Measurements from ENCODE around the gene TNFSF10.

Gene TNFSF10

DNA sequence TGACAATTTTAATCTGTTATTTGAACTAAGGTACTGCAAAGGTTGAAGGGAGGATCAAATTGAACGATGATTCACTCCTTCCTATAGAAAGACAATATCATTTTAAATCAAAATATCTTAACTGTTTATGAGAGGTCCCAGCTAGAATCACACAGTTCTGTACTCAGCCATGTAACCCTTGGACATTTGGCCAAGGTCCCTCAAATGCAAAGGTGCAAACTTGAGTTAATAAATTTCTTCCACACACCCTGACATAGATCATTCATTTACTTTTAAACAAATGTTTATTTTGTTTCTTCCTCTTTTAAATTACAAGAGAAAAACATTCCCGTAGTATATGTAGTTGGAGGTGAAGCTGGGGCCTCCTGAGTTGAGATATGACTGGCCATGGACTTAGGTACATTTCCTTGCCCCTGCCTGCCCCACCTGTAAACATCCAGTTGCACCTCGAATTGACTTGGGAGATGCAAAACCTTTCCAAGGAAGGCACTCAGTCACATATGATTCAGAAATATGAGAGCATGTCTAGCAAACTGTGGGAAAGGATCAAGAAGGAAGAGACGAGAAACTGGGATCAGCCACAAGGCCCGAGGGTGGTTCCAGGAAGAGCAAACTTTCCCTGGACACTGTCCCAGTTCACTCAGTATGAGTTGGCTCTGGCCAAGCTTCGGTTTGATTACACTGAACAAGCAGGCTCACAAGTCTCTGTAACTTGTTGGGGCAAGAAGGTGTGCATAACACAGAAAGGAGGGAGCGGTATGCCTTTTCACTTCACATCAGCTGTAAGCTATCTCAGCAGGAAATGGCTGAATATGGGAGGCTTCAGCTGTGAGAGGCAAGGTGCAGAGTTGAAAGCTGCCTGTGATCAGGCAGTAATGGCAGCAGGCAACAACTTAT is 6.7 kb downstream of the TNFSF10 start:
- peak; percentile 55 for DNase-seq (ENCODE audit: low read depth)

DNA sequence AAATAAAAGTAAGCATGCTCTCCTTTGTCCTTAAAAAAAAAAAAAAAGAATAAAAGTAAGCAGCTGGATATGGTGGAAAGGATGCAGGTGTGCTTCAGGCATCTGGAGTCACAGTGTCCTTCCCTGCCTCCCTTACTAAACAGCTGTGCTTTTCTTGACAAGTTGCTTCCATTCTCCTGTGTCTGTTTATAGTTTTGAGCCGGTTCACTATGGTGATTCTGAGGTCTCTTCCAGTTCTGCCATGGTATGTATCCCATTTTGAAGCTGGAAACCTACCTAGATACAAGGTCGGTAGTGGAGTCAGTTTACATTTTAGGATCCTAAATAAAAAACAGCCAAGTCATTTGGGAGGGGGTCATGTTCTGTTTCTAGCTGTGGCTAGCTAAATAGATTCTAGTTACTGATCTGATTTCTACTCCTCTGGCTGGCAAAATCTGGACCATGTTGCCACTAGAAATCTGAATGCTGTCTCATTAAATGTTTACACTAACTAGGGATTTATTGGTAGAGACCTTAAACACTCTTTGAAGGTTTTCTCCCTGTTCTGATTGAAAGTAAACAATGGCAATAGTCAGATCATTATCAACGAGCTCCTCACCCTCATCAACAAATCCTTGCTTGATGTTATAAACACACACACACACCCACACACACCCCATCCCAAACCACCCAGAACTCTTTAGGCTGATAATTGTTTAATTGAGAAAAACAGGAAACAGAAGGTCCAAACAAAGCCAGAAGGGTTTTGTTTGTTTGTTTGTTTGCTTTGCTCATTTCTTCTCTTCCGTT is 7.9 kb downstream of the TNFSF10 start:
- no peak for DNase-seq (ENCODE audit: low read depth)

DNA sequence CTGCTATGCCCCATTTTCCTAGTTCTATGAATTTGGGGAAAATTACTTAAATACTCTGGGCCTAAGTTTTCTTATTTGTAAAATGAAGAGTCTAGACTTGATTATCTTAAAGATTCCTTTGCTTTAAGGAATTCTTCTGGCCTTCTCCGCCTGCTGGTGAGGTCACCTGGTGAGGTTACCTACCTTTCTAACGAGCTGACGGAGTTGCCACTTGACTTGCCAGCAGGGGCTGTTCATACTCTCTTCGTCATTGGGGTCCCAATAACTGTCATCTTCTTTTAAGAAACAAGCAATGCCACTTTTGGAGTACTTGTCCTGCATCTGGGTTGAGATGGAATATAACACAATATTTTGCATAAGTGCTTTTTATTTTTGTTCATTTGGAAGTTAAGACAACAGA is 8.6 kb downstream of the TNFSF10 start:
- DNase-seq (ENCODE audit: low read depth), result no peak

DNA sequence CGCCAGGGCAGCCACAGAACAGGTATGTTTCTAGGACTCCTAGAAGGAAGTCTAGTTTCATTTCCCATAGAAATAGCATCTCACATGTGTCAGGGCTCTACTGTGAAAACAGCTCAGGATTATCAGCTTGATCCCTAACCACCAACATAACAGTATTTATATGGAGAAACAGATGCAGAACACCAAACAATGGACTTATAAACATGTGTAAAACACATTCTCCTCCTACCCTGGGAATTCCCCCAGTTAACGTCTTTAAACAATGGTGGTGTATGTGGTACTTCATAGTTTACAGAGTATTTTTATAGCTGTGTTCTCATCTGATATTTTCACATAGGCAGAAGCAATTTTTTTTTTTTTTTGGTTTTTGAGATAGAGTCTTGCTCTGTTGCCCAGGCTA is 9.7 kb downstream of the TNFSF10 start:
- no peak for DNase-seq (ENCODE audit: low read depth)

DNA sequence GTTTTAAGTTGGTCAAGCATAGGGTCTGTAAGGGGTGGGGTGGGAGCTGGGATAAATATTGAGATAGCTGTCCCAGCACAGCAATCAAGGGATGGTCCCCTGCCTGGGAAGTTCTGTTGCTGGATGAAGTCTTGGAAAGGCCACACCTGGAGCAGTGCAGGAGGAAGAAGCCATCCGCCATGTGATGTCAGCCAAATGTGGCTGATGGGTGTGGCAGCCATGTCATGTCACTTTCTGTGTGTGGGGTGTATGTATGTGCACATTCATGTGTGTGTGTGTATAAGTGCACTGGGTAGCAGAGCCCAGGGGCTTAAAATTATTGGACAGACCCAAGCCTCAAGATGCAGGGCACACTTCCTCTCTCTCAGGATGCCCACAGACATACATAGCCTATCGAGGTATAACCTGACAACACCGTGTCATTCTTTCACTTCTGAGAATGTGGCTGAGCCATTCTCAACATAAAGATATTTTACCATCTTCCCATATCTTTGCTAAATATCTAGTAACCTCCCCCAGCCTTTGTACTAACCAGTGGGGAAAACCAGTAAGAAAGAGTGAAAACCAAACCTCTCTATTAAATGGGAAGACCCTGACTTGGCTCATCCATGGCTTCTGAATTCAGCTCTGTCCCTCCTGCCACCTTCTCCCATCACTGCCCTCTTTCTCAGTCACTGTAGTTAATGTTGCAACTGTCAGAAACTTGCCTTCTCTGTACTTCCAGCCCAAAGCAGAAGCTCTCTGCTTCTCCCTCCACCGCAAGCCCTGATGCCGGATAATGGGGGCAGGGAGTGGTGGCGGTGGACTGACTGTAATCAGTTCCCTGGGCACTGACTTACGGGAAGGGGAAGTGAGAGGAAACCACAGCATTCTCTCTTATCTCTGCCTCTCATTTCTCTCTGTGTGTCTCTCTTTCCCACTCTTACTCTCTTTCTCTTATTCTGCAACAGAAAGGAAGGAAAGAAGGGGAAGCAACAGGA is 11.2 kb downstream of the TNFSF10 start:
- no peak for DNase-seq (ENCODE audit: low read depth)

DNA sequence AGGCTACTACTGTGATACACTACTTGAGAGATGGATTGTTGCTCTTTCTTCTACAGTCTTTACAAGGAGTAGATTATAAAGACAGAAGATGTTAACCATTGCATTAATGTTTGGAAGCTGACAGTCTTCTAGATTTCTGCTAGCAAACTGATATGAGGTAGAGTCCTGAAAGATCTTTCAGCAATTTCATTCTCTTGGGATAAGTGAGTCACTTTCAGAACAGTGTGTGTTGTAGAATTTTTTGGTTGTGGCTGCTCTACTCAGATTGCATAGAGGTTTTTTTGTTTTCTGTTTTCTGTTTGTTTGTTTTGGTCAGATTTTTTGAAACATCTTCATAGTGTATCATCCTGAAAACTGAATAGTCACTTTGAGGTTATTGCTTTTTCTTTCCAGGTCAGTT is 17.1 kb downstream of the TNFSF10 start:
- DNase-seq (ENCODE audit: low read depth), result no peak

DNA sequence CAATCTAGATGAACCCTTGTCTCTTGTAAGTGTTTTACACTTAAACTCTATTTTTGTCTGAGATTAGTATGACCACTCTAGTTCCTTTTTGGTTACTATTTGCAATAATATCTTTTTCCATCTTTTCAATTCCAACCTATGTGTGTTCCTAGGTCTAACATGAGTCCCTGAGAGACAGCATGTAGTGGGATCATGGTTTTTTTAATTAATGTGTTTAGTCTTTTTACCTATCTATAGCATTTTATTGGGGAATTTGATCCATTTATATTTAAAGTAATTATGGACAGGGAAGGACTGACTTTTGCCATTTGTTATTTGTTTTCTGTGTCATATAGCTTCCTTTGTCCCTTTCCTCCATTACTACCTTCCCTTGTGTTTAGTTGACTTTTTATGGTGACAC is 21.7 kb downstream of the TNFSF10 start:
- no peak for DNase-seq (ENCODE audit: low read depth)

DNA sequence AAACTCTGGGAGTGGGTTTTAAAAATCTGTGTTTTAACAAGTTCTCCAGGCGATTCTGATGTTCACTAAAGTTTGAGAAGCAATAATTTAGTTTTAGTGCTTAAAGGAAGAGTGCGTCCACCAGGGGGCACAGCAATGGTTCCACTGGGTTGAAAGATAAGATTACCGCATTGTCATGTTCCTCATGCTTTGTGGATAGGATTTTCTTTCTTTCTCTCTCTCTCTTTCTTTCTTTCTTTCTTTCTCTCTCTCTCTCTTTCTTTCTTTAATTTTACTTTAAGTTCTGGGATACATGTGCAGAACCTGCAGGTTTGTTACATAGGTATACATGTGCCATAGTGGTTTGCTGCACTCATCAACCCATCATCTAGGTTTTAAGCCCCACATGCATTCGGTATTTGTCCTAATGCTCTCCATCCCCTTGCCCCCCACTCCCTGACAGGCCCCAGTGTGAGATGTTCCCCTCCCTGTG is 33.0 kb downstream of the TNFSF10 start:
- DNase-seq (ENCODE audit: low read depth), result peak; percentile 32

DNA sequence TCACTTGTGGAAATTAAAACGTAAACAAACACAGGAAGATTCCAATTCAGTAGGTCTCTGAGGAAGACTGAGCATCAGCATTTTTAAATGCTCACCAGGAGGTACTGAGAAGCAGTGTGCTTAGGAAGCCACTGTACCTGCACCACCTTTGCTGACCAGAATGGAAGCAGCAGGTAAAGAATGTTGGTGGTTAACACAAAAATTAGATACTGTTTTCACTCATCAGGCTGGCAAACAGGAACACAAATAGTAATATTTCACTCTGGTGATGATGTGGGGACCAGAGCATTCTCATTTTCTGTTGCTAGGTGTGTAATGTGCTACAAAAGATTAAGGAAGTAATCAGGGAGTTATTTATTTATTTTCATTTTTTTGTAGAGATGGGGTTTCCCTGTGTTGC is 45.1 kb downstream of the TNFSF10 start:
- DNase-seq (ENCODE audit: low read depth), result no peak

DNA sequence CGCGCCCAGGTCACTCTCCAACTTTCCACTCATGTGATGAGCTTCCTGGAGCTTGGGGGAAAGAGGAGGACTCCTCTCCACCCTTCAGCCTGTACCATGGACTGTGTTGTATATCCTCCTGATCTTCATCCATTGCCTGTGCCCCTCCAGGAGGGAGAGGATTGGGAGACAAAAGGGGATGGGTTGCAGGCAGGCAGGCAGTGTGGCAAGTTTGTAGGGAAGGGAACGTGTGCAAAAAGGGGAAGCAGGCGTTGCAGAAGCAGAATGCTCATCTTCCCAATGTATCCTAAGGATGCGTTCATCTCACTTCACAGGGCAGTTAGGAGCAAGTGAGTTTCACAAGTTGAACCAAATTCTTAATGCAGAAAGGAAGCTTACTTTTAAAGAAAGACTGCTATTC is 46.9 kb downstream of the TNFSF10 start:
- no peak for DNase-seq (ENCODE audit: low read depth)

DNA sequence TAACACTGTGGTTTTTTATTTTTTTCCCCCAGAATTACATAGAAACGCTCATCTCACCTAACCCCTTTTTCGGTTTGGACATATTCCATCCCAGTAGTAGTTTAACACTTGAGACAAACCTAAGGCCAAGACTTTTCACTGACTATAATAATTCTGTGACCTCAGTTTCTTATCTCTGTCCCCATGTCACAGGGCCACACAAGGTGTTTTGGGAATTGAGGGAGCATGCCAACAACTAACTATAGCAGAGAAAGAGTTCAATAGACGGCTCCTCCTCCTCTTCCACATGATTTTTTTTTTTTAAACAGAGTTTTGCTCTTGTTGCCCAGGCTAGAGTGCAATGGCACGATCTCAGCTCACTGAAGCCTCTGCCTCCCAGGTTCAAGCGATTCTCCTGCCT is 47.5 kb downstream of the TNFSF10 start:
- DNase-seq (ENCODE audit: low read depth), result no peak

DNA sequence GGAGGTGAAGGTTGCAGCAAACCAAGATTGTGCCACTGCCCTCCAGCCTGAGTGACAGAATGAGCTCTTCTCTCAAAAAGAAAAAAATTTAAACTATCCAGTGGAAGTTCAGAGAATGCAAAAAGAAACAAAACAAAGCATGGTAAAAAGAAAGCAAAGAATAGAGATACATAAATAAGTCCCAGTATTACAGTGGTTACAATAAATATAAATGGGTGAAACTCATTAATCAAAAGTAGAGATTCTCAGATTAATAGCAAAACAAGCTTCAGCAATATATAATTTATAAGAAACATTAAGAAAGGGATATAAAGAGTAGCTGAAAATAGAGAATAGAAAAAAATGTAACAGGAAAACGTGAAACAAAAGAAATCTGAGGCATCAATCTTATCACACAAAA is 51.3 kb downstream of the TNFSF10 start:
- no peak for DNase-seq (ENCODE audit: low read depth)

DNA sequence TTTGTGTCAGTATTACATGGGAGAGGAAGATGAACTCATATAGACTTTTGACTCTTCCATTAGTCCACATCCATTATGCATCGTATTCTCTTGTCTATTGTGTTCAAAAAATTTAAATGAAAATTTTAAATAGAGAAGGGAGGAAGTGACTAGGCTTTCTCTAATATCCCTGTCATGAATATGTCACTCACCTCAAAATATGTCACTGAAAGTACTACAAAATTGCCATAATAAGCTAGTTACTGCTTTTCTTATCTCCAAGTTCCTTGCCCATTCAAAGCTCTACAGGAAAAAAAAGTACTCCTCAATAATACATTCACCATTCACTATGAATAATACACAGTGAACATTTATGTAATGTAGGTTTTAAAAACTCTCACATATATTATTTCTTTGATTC is 52.6 kb downstream of the TNFSF10 start:
- no peak for DNase-seq (ENCODE audit: low read depth)

DNA sequence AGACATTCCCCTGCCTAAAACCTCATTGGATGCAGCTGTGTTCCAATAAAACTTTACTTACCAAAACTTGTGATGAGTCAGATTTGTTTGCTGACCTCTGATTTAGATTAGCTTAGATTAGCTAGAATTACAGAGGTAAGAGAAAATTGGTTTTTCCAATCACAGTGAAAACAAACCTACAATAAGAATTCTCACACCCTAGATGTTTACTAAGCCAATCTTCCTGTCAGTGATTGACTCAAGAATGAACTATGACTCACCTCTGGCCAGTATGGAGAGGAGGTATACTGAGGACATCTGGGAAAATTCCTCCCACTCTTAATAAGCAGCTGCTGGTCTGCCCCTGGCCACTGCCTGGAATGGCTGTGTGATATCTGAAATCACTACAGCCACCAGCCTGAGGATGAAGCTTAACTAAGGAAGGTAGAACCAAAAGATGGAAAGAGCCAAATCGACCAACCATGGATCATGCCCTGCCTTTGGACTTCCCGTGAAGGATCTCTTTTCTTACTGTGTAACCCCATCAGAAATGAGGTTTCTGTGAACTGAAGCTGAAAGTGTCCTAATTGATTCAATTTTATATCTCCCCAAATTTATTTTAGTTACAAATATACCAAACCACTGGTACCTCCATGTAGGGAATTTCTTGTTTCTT is 55.9 kb downstream of the TNFSF10 start:
- DNase-seq (ENCODE audit: low read depth), result peak; percentile 43

DNA sequence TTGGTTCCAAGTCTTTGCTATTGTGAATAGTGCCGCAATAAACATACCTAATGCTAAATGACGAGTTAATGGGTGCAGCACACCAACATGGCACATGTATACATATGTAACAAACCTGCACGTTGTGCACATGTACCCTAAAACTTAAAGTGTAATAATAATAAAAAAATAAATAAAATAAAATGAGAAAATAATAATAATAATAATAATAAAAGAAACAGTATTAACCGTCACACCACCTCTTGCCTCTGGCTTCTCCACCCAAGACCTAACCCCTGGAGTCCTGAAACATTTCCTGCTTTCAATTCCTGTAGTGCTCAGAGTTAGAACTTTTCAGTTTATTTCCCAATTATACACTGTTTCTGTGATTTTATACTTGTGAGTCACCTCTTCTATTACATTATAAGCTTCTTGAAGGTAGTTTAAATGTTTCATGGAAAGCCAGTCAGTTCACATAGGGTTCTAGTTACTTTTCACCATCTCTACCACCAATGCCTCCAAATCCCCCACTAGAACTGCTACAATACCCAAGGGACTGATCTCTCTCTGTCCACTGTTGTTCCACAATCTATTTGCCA is 56.6 kb downstream of the TNFSF10 start:
- DNase-seq (ENCODE audit: low read depth), result no peak

DNA sequence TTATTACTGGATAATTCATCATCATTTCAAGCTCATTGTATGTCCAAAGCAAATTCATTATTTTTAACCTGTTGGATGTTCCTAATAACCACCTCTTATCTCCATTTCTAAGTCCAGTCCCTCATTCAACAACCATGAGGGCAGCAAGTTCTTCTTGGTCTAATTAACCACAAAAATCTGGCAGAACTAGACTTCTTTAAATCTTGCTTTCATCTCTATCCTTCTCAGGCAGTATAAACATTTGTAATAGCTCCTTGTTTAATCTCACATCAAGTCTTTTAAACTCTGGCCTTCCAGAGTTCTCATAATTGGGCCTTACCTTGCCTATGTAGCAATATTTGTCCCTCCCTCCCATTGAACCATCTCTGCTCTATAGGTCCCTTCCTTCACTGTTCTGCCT is 57.9 kb downstream of the TNFSF10 start:
- no peak for DNase-seq (ENCODE audit: low read depth)

DNA sequence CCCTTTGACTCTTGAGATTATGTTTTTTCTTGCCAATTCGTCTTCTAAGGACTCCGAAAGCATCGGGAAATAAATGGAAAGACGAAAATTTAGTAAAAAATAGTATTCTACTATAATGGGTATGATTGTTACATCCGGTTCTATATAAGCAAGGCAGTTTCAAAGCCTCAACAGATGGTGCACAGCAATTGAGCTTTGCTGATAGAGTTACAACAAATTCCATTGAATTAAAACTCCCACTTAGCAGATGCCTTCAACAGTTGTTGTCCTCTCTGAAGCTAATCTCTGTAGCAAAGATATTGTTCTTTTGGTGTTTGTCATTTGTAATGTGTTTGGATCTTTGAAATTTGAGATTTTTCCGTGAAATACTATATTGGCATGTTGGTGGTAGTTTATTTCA is 58.9 kb downstream of the TNFSF10 start:
- DNase-seq (ENCODE audit: low read depth), result no peak

DNA sequence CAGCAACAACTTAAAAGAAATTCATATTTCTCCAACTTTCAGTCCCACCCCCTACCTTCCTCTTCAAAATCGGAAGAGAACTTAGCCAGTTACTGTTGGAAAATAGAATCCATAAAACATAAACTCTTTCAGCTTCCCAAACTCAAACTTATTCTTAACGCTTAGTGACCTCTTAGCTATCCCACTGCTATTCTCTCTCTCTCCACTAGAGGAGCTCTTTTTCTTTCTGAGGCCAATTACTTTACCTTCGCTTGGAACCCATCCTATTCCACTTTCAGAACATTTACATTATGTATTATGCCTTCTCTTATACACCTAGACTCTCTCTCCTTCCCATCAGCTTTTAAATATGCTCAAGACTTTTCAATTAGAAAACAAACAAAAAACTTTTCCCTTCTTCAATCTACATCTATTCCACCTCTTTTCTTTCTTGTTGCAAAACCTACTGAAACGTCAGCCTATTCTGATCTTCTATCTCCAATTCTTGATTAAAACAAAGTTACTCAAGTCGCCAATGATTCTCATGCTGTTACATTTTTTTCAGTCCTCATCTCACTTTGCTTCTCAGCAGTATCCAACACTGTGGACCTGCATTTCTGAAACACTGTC is 61.6 kb downstream of the TNFSF10 start:
- DNase-seq (ENCODE audit: low read depth), result no peak

DNA sequence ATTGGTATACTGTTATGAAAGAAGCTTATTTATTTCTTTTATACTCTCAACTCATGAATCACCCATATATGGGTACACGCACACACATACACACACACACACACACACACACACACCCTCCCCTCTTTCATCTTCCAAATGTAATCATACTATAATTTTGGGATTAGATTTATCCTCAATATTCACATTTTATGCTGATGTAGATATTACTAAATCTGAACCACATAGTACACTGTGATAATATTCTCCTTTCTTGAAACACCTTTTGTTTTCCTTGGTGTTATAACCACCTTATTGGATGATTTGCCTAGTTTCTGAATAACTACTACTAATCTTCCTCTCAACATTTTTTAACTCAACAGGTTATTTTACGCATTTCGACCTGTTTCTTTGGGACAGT is 66.8 kb downstream of the TNFSF10 start:
- no peak for DNase-seq (ENCODE audit: low read depth)
